ENCODE results near the gene CCR8. TPM values are rescaled to one million over a fixed set of nuclear protein-coding genes. Genes with fewer than 3 reads are reported as not detected.
"Not testable (repeated sequence)": the region's sequence is repeated elsewhere in the genome, so short reads cannot be mapped to it uniquely, and the experiment has no call there.

Gene CCR8
- total RNA-seq, 1 experiment from 2014 or later, result not detected

- no peaks in the 10 kb centered on the region for H3K4me1 ChIP-seq (ENCODE audit: control insufficient read depth in 1 of 2, insufficient read depth in 2 of 2, low read length in 2 of 2)
- H2AFZ ChIP-seq (ENCODE audit: low read depth, low read length, poor library complexity, severe bottlenecking), result no peak overlapping the region
- H3K9me2 ChIP-seq (ENCODE audit: insufficient read depth), result no peaks in the 10 kb centered on the region
- H3K9me3 ChIP-seq (ENCODE audit: control insufficient read depth in 1 of 2, insufficient read depth in 1 of 2, low read depth in 1 of 2, low read length in 2 of 2), result no peaks in the 10 kb centered on the region
- no TSS peak for BruUV-seq (replicated peaks)
- ChIA-PET RAD21 (ENCODE audit: low non-redundant PET in 1 of 2, low total read pairs in 2 of 2, uncharacterized antibody in 2 of 2, unreplicated experiment in 2 of 2) (no interaction called here), CTCF (no interaction called here), POLR2A (no interaction called here)
- no peak overlapping the region for H3K9ac ChIP-seq (ENCODE audit: low read length)
- DNase-seq (ENCODE audit: low read depth, low spot score), result no peak
- no peak overlapping the region for H3K27ac ChIP-seq (ENCODE audit: low read depth, low read length)
- no peak overlapping the region for H3K4me3 ChIP-seq (replicated peaks in 1 of 2; ENCODE audit: low read depth in 1 of 2, low read length in 2 of 2)
- intact Hi-C loops (cut with micrococcal nuclease), result no loop called here
- H3K79me2 ChIP-seq (ENCODE audit: insufficient read depth, low read length), result no peaks in the 10 kb centered on the region
- H4K20me1 ChIP-seq (ENCODE audit: insufficient read depth), result no peaks in the 10 kb centered on the region
- TF ChIP-seq FOSL1 (IDR thresholded peaks at IDR 0.05; ENCODE audit: low read depth) (no peak), MAX (IDR thresholded peaks at IDR 0.05) (no peak), CEBPB (IDR thresholded peaks at IDR 0.05; ENCODE audit: low read depth) (no peak), ZNF274 (IDR thresholded peaks at IDR 0.05; ENCODE audit: low read depth, low read length) (no peak), ZFX (IDR thresholded peaks at IDR 0.05) (no peak), POLR2AphosphoS5 (IDR thresholded peaks at IDR 0.05; ENCODE audit: low read depth, low read length) (no peak), TCF7L2 (IDR thresholded peaks at IDR 0.05; ENCODE audit: borderline replicate concordance, extremely low read depth, insufficient read depth, insufficient read length) (no peak), EZH2phosphoT487 (IDR thresholded peaks at IDR 0.05; ENCODE audit: borderline replicate concordance) (no peak)
- peaks cover 16% of the 10 kb centered on the region for H3K27me3 ChIP-seq (ENCODE audit: insufficient read depth, low read length)
- no peaks in the 10 kb centered on the region for H3K36me3 ChIP-seq (ENCODE audit: control insufficient read depth in 1 of 2, insufficient read depth in 2 of 2, low read length in 2 of 2)
- ATAC-seq, result no peak
- H3K4me2 ChIP-seq (ENCODE audit: low read length), result no peak overlapping the region
Measured at GRCh38 chr3:39350714-39351113, 21.2 kb downstream of the CCR8 start.

GRCh38 chr3:39351134-39351533 is 21.6 kb downstream of the CCR8 start:
- not testable (repeated sequence) for BruUV-seq (replicated peaks); ATAC-seq

GRCh38 chr3:39353168-39353927 is 23.8 kb downstream of the CCR8 start:
- H3K79me2 ChIP-seq (ENCODE audit: insufficient read depth, low read length); H2AFZ ChIP-seq (ENCODE audit: low read depth, low read length, poor library complexity, severe bottlenecking); H3K4me2 ChIP-seq (ENCODE audit: low read length); H3K9ac ChIP-seq (ENCODE audit: low read length); H3K36me3 ChIP-seq (ENCODE audit: control insufficient read depth in 1 of 2, insufficient read depth in 2 of 2, low read length in 2 of 2); RAD21 ChIA-PET (ENCODE audit: low non-redundant PET in 1 of 2, low total read pairs in 2 of 2, uncharacterized antibody in 2 of 2, unreplicated experiment in 2 of 2); H3K27ac ChIP-seq (ENCODE audit: low read depth, low read length); H3K4me3 ChIP-seq (replicated peaks in 1 of 2; ENCODE audit: low read depth in 1 of 2, low read length in 2 of 2); ATAC-seq; intact Hi-C loops (cut with micrococcal nuclease); H3K9me2 ChIP-seq (ENCODE audit: insufficient read depth); BruUV-seq (replicated peaks); DNase-seq (ENCODE audit: low read depth, low spot score); H3K4me1 ChIP-seq (ENCODE audit: control insufficient read depth in 1 of 2, insufficient read depth in 2 of 2, low read length in 2 of 2); H4K20me1 ChIP-seq (ENCODE audit: insufficient read depth); H3K9me3 ChIP-seq (ENCODE audit: control insufficient read depth in 1 of 2, insufficient read depth in 1 of 2, low read depth in 1 of 2, low read length in 2 of 2); POLR2A ChIA-PET: not testable (repeated sequence)
- peaks cover 30% of the 10 kb centered on the region; the same call in 1 of the 2 replicates for H3K27me3 ChIP-seq (ENCODE audit: insufficient read depth, low read length)
- CTCF ChIA-PET, result interaction anchor here (0.8 kb wide), 1 partner anchor 25 kb away, joined by 3 read pairs; no protein-coding TSS in a partner anchor

More at GRCh38 chr3:39351134-39351533, 21.6 kb downstream of the CCR8 start:
- intact Hi-C loops (cut with micrococcal nuclease); H3K9me3 ChIP-seq (ENCODE audit: control insufficient read depth in 1 of 2, insufficient read depth in 1 of 2, low read depth in 1 of 2, low read length in 2 of 2); CTCF ChIA-PET; H3K4me1 ChIP-seq (ENCODE audit: control insufficient read depth in 1 of 2, insufficient read depth in 2 of 2, low read length in 2 of 2); H3K27ac ChIP-seq (ENCODE audit: low read depth, low read length); H3K4me3 ChIP-seq (replicated peaks in 1 of 2; ENCODE audit: low read depth in 1 of 2, low read length in 2 of 2); H3K9me2 ChIP-seq (ENCODE audit: insufficient read depth); POLR2A ChIA-PET; H3K4me2 ChIP-seq (ENCODE audit: low read length); RAD21 ChIA-PET (ENCODE audit: low non-redundant PET in 1 of 2, low total read pairs in 2 of 2, uncharacterized antibody in 2 of 2, unreplicated experiment in 2 of 2); DNase-seq (ENCODE audit: low read depth, low spot score); H2AFZ ChIP-seq (ENCODE audit: low read depth, low read length, poor library complexity, severe bottlenecking); H3K36me3 ChIP-seq (ENCODE audit: control insufficient read depth in 1 of 2, insufficient read depth in 2 of 2, low read length in 2 of 2); H4K20me1 ChIP-seq (ENCODE audit: insufficient read depth); H3K9ac ChIP-seq (ENCODE audit: low read length); H3K79me2 ChIP-seq (ENCODE audit: insufficient read depth, low read length): not testable (repeated sequence)
- H3K27me3 ChIP-seq (ENCODE audit: insufficient read depth, low read length), result peaks cover 20% of the 10 kb centered on the region
